ENCODE results near the gene TMED4. TPM values are rescaled to one million over a fixed set of nuclear protein-coding genes. Genes with fewer than 3 reads are reported as not detected.

TMED4 gene
- total and polyA plus RNA-seq, 10 of the 15 experiments (the other 5 are each of a cell fraction or from before 2014, with no cell fraction given): 20.8 to 71.3 (median 51.0) TPM

DNA sequence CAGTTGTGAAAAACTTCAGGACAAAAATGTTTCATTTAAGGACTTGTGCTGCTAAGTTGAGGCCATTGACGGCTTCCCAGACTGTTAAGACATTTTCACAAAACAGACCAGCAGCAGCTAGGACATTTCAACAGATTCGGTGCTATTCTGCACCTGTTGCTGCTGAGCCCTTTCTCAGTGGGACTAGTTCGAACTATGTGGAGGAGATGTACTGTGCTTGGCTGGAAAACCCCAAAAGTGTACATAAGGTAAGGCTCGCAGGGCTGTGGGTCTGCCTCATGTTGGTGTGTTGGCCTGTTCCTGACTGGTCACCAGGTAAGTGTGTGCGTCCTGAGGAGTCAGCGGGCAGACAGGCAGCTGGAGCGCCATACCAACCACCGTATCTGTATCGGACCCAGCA lies 42.3 kb upstream of the TMED4 start:
- Histone ChIP-seq H3K9me3 (replicated peaks; ENCODE audit: control insufficient read depth, insufficient read depth, low read length) (no peaks in the 10 kb centered on the region), H3K27ac (ENCODE audit: control insufficient read depth, insufficient read depth) (peak overlapping the region; percentile 90), H3K4me2 (ENCODE audit: control insufficient read depth, insufficient read depth) (no peak overlapping the region; the same call in 1 of the 2 replicates), H3K36me3 (ENCODE audit: control insufficient read depth in 2 of 2, insufficient read depth in 2 of 2, low read length in 1 of 2) (peaks cover 16 to 20% of the 10 kb centered on the region in 2 experiments), H3K4me3 (no peak overlapping the region), H3K4me1 (ENCODE audit: control insufficient read depth, insufficient read depth, low read length) (peaks cover 38% of the 10 kb centered on the region), H3K27me3 (replicated peaks in 1 of 2; ENCODE audit: control insufficient read depth in 2 of 2, insufficient read depth in 2 of 2, low read length in 1 of 2) (no peaks in the 10 kb centered on the region), H4K20me1 (ENCODE audit: control insufficient read depth, insufficient read depth) (no peaks in the 10 kb centered on the region; the same call in 1 of the 2 replicates), H3K9ac (ENCODE audit: control insufficient read depth, insufficient read depth, low read length) (no peak overlapping the region; the same call in 1 of the 2 replicates), H3K79me2 (ENCODE audit: control insufficient read depth, insufficient read depth, low read length) (peaks cover 59% of the 10 kb centered on the region), H2AFZ (ENCODE audit: control insufficient read depth, low read depth, low read length) (no peak overlapping the region)
- BruUV-seq (replicated peaks): no TSS peak
- CTCF ChIA-PET: interaction anchor here (0.7 to 2.8 kb wide), 2 partner anchors 10 to 13 kb away, joined by 4 to 18 read pairs; no protein-coding TSS in a partner anchor
- ATAC-seq (no peak), DNase-seq (ENCODE audit: low read depth, low spot score) (no peak), FAIRE-seq (no peak)
- SMC1A ChIA-PET (ENCODE audit: uncharacterized antibody, unreplicated experiment): interaction anchor here (0.6 to 6.2 kb wide), 4 partner anchors 13 to 767 kb away, joined by 3 to 106 read pairs (median 3); no protein-coding TSS in a partner anchor
- POLR2A ChIA-PET: interaction anchor here (0.6 to 3.5 kb wide), 9 partner anchors 8 to 349 kb away, joined by 3 to 27 read pairs (median 5); no protein-coding TSS in a partner anchor
- 80% methylated on average over 9 of the region's 9 CpGs for WGBS (ENCODE audit: insufficient coverage, insufficient replicate concordance, low lambda C conversion rate, missing lambda C conversion rate)
- intact Hi-C loops (cut with micrococcal nuclease; ENCODE audit: unreplicated experiment) (no loop called here), in situ Hi-C loops (cut with MboI) (no loop called here)
- RAD21 ChIA-PET (ENCODE audit: unreplicated experiment): interaction anchor here (0.5 to 10.1 kb wide), 8 partner anchors 10 to 146 kb away, joined by 3 to 130 read pairs (median 4); partner anchors contain the start of gene OGDH
- no peak for TF ChIP-seq ZNF592 (IDR thresholded peaks at IDR 0.05)
